ENCODE measurements around the gene SLC39A10.
A peak's percentile ranks its signal among the peaks of the same experiment; 100 is the strongest.
"Not testable (repeated sequence)": the region's sequence is repeated elsewhere in the genome, so short reads cannot be mapped to it uniquely, and the experiment has no call there.

Gene SLC39A10

DNA sequence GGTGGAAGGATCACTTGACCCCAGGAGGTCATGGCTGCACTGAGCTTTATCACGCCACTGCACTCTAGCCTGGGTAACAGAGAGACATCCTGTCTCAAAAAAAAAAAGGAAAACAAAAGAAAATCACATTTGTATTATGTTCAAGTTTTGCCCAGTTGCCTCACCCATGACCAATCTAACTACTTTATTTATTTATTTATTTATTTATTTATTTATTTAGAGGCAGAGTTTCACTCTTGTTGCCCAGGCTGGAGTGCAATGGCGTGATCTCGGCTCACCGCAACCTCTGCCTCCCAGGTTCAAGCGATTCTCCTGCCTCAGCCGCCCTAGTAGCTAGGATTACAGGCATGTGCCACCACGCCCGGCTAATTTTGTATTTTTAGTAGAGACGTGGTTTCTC is 12.3 kb upstream of the SLC39A10 start:
- DNase-seq (ENCODE audit: low read depth in 2 of 3, low spot score in 1 of 3) = not testable (repeated sequence)

GRCh38 chr2:195645413-195645812 is 11.6 kb upstream of the SLC39A10 start:
- DNase-seq (ENCODE audit: low read depth in 2 of 3, low spot score in 1 of 3) = no peak

- no peak for DNase-seq (ENCODE audit: low read depth in 2 of 3, low spot score in 1 of 3)
Measured at GRCh38 chr2:195646424-195646823, 10.6 kb upstream of the SLC39A10 start.

DNA sequence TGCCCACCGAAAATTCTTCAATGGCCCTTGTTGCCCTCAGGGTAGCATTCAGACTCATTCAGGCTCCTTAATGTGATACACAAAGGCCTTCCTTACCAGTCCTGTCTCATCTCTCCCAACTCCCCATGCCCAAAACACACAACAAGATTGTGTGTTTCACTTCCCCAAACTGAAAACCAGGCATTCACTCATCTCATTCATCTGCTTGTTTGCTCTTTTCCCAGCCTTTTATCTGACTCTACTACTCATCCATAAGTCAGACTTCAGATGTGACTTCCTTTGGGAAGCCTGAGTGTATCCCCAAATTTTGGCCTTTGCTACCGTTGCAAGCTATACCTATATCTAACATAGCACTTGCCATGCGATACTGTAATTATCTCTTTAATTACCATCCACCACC is 9.7 kb upstream of the SLC39A10 start:
- no peak for DNase-seq (ENCODE audit: low read depth in 2 of 3, low spot score in 1 of 3)

- DNase-seq (ENCODE audit: low read depth in 2 of 3, low spot score in 1 of 3) = not testable (repeated sequence)
Measured at GRCh38 chr2:195648370-195648769, 8.7 kb upstream of the SLC39A10 start.

GRCh38 chr2:195648787-195649186 is 8.2 kb upstream of the SLC39A10 start:
- DNase-seq (ENCODE audit: low read depth in 2 of 3, low spot score in 1 of 3) = no peak

GRCh38 chr2:195649629-195650190 is 7.3 kb upstream of the SLC39A10 start:
- no peak for DNase-seq (ENCODE audit: low read depth in 2 of 3, low spot score in 1 of 3)

- DNase-seq (ENCODE audit: low read depth in 2 of 3, low spot score in 1 of 3) = no peak
Measured at GRCh38 chr2:195651046-195651445, 6.0 kb upstream of the SLC39A10 start.

GRCh38 chr2:195652911-195653310 is 4.1 kb upstream of the SLC39A10 start:
- no peak for DNase-seq (ENCODE audit: low read depth in 2 of 3, low spot score in 1 of 3)

GRCh38 chr2:195656161-195656858 is 716 bp upstream of the SLC39A10 start:
- DNase-seq (ENCODE audit: low read depth in 2 of 3, low spot score in 1 of 3) = no peak

- DNase-seq (ENCODE audit: low read depth in 2 of 3, low spot score in 1 of 3) = peak; percentile 48 to 65 (median 52)
Measured at GRCh38 chr2:195657634-195658540, 861 bp downstream of the SLC39A10 start.

GRCh38 chr2:195658541-195658890 is 1.5 kb downstream of the SLC39A10 start:
- DNase-seq (ENCODE audit: low read depth in 2 of 3, low spot score in 1 of 3) = no peak

DNA sequence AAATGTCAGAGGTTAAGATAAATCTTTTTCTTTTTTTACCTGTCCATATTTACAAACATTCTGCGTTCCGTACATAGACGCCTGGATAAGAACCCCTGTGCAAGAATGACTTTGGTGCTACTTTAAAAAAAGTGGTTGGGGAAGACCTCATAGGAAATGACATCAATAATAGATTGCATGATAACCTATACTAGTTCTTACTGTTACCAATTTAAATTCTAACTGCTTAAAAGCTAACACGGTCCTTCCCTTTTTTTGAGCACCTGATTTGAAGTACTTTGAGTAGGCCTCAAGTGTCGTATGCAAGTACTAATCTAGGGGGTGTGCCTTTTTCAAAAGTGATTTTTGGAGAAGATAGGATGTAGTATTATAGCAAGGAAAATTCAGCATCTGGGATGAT is 2.1 kb downstream of the SLC39A10 start:
- no peak for DNase-seq (ENCODE audit: low read depth in 2 of 3, low spot score in 1 of 3)

DNA sequence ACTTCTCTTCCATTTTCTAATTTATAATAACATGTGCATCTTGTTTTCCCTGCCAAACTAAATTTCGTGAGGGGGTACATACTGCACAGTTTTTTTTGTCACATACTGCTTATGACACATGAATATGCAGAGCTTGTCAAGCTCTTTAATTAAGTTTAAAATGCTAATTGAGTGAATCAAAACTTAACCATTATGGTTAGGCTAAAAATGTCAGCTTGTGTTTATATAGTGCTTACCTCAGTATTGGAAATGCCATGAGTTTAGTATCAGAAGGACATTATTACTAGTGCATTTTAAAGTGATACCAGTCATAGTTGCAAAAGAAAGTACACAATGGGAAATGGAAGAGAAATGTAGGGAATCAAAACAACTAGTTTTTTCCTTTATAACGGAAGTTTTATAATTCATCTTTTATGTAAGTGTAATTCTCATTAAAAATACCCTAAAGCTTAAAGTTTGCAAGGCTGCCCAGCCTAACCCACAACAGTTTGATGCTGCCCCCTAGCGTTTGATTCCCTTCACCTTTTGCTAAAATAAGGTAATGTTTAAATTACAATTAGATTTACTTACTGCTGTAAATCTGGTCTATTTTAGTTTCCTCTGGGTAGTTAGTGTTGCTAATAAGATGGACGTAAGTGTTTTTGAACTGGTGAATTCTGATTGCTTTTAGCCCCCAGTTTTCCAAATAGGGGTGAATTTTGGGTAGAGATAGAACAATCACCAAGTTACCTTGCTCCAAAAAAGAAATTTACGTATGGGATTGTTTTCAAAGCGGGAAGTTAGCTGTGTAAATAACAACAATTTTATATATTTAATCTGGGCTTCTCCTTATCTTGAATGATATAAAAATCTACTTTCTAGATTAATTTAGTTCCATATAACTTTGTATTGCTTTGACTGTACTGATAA is 3.2 kb downstream of the SLC39A10 start:
- DNase-seq (ENCODE audit: low read depth in 2 of 3, low spot score in 1 of 3) = peak; percentile 44 to 86 (median 66)

DNA sequence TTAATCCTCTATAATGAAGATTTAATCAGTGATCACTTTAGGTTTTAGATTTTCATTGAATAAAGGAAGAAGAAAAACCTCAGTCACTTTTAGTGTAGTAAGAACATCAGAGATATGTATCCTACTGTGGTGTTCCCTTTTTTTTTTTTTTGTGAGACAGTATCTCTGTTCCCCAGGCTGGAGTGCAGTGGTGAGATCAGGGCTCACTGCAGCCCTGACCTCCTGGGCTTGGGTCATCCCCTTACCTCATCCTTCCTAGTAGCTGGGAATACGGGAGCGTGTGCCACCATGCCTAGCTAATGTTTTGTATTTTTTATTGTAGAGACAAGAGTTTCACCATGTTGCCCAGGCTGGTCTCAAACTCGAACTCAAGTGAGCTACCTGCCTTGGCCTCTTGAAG is 5.1 kb downstream of the SLC39A10 start:
- no peak for DNase-seq (ENCODE audit: low read depth in 2 of 3, low spot score in 1 of 3)

DNA sequence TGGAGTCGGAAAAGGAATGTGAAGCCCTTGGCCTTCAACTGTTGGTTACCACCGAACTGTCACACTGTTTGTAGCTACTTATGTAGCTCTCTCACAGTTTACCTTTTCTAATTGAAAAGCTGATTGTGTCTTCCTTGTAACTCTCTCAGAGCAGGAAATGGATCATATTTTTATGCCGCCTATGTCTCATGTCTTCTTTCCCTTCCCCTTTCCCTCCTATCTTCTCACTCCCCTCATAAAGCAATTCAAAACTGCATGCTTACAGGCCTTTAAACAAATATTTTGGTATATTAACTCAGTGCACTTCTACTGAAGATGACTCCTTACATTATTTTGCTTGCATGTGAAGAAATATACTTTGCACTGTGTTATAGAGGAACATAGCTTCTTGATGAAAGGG is 6.0 kb downstream of the SLC39A10 start:
- DNase-seq (ENCODE audit: low read depth in 2 of 3, low spot score in 1 of 3) = no peak

- no peak for DNase-seq (ENCODE audit: low read depth in 2 of 3, low spot score in 1 of 3)
Measured at GRCh38 chr2:195664528-195664927, 7.5 kb downstream of the SLC39A10 start.

- not testable (repeated sequence) for DNase-seq (ENCODE audit: low read depth in 2 of 3, low spot score in 1 of 3)
Measured at GRCh38 chr2:195665153-195665552, 8.1 kb downstream of the SLC39A10 start.

DNA sequence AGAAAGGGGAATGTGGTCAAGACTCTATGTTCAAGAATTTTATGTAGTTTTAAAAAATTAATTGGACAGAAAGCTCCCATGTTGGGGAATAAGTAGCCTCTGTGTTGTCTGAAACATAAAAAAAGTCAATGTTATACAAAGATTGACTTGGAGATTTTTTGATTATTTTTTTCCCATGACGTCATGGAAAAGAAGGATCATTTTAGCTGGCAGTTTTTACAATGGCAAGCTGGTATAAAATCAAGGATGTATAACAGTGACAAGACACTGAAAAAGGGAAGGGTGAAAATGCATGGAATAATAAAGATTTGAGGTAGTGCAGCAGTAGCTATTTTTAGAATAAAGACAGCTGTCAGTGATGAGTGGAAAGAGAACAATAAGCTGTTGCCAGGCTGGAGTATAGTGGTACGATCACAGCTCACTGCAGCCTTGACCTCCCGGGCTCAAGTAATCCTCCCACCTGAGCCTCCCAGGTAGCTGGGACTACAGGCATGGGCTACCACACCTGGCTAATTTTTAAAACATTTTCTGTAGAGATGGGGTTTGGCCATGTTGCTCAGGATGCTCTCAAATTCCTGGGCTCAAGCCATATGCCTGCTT is 9.2 kb downstream of the SLC39A10 start:
- no peak for DNase-seq (ENCODE audit: low read depth in 2 of 3, low spot score in 1 of 3)

- no peak for DNase-seq (ENCODE audit: low read depth in 2 of 3, low spot score in 1 of 3)
Measured at GRCh38 chr2:195667974-195668373, 10.9 kb downstream of the SLC39A10 start.

GRCh38 chr2:195670191-195670590 is 13.2 kb downstream of the SLC39A10 start:
- no peak for DNase-seq (ENCODE audit: low read depth in 2 of 3, low spot score in 1 of 3)
